Nephron progenitor cell (in vitro differentiated cells): Measurements from ENCODE around the gene MAP2K2.

Experiments used
- DNase-seq: peaks from one replicate; pipeline ENCODE4 v3.0.0; 2021
- H3K27ac Mint-ChIP-seq: 2 replicates; pipeline ENCODE4 v1.8.0; 2021; ENCODE audit warnings: mild to moderate bottlenecking, moderate library complexity, mixed read lengths
- H3K27me3 Mint-ChIP-seq: 2 replicates; pipeline ENCODE4 v1.8.0; 2021; ENCODE audit warnings: mild to moderate bottlenecking, low read depth, mixed read lengths; ENCODE audit not compliant: poor library complexity
- H3K36me3 Mint-ChIP-seq: 2 replicates; pipeline ENCODE4 v1.8.0; 2021; ENCODE audit warnings: low read depth, mixed read lengths
- H3K4me1 Mint-ChIP-seq: 2 replicates; pipeline ENCODE4 v1.8.0; 2021; ENCODE audit warnings: mixed read lengths
- H3K4me3 Mint-ChIP-seq: 2 replicates; pipeline ENCODE4 v1.8.0; 2021; ENCODE audit warnings: mild to moderate bottlenecking, moderate library complexity, mixed read lengths
- H3K9me3 Mint-ChIP-seq: 2 replicates; pipeline ENCODE4 v1.8.0; 2021; ENCODE audit warnings: mild to moderate bottlenecking, moderate library complexity, mixed read lengths
- TF ChIP-seq, protein P1 (sequence below): fragments of 200-600 bp; sonication (generic); IDR thresholded peaks from 2 replicates; pipeline ENCODE4 v1.5.0; 2021; ENCODE audit warnings: antibody characterized with exemption

The MAP2K2 gene

DNA sequence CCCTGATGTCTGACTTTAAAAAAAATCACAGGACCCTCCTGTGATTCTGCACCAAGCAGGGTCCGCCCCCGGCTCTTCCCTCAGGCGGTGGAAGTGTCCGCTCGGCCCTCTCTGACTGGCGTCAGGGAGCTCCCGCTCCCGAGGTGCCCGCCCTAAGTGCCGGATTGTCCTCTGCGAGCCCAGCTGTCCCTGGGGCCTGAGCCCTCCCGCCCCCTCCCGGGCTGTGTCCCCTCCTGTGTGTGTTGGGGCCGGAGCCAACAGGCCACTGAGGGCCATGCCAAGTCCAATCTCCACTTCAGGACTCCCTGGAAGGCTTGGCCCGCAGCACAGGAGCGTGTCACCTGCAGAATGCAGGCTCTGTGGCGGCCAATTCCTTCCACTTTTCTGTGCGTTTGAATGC is 25.4 kb downstream of the MAP2K2 start:
- TF ChIP-seq, protein P1, sequence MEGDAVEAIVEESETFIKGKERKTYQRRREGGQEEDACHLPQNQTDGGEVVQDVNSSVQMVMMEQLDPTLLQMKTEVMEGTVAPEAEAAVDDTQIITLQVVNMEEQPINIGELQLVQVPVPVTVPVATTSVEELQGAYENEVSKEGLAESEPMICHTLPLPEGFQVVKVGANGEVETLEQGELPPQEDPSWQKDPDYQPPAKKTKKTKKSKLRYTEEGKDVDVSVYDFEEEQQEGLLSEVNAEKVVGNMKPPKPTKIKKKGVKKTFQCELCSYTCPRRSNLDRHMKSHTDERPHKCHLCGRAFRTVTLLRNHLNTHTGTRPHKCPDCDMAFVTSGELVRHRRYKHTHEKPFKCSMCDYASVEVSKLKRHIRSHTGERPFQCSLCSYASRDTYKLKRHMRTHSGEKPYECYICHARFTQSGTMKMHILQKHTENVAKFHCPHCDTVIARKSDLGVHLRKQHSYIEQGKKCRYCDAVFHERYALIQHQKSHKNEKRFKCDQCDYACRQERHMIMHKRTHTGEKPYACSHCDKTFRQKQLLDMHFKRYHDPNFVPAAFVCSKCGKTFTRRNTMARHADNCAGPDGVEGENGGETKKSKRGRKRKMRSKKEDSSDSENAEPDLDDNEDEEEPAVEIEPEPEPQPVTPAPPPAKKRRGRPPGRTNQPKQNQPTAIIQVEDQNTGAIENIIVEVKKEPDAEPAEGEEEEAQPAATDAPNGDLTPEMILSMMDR: no peak
- no peaks in the 10 kb centered on the region for H3K27me3 Mint-ChIP-seq
- no peak overlapping the region for H3K27ac Mint-ChIP-seq
- H3K4me1 Mint-ChIP-seq: no peaks in the 10 kb centered on the region
- peaks cover 31% of the 10 kb centered on the region for H3K36me3 Mint-ChIP-seq
- no peak for DNase-seq
- H3K9me3 Mint-ChIP-seq: no peaks in the 10 kb centered on the region
- no peak overlapping the region for H3K4me3 Mint-ChIP-seq

DNA sequence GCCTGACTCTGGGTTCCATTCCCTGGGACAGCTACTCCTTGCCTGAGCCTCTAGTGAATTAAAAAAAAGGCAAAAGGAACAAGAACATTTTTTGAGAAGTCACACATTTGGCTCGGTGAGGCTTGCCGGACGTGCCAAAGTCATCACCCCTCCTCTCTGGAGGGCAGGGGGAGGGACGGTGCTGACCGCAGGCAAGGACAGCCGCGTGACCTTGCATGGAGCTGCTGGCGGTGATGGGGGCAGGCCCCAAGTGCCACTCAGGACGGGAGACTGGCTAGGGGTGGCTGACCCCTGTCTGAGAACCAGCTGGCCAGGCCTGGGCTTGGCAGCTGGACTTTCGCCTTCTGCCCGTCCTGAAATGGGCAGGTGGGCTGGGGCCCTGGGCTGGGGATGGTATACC is 26.4 kb downstream of the MAP2K2 start:
- H3K36me3 Mint-ChIP-seq: peaks cover 34% of the 10 kb centered on the region
- H3K27me3 Mint-ChIP-seq: no peaks in the 10 kb centered on the region
- H3K4me1 Mint-ChIP-seq: no peaks in the 10 kb centered on the region
- TF ChIP-seq, protein P1: no peak
- DNase-seq: no peak
- H3K27ac Mint-ChIP-seq: no peak overlapping the region
- H3K9me3 Mint-ChIP-seq: no peaks in the 10 kb centered on the region
- no peak overlapping the region for H3K4me3 Mint-ChIP-seq

DNA sequence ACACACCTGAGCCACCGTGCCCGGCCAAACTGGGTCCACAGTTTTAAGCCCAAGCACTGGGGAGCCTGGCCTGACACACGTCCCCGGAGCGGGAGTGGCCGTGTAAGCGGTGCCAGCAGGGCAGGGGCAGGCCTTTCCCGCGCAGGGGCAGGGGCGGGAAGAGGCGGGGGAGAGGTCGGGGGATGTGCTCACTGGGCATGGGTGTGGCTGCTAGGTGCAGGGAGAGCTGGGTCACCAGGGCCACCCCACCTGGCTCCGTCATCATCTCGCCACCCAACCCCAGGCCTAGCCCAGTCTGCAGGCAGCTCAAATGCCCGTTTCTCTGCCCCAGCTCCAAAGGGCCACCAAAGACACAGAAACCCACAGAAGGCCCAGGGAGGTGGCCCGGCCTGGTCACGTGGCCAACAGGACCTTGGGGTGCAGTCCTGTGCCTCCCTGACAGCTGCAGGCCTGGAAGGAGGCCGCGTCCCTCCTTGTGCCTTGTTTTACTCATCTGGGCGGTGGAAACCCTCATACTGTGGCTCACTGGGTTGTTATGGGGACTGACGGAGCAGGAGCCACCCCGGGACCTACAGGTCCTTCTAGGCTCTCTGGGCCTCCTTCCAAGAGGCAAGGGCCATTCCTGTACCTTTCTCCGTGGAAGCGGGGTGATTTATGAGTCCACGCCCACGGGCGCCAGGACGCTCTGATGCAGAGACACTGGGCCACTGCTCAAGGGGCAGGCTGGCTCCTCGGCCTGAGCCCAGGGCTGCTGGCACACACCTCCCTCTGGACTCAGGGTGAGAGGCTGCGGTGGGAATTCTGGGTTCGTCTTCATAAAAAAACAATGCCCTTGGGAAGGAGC is 27.7 kb downstream of the MAP2K2 start:
- Mint-ChIP-seq H3K4me3 (no peak overlapping the region), H3K9me3 (no peaks in the 10 kb centered on the region), H3K36me3 (peaks cover 34% of the 10 kb centered on the region), H3K27ac (no peak overlapping the region), H3K27me3 (no peaks in the 10 kb centered on the region), H3K4me1 (no peaks in the 10 kb centered on the region)
- DNase-seq: no peak
- TF ChIP-seq, protein P1: no peak

DNA sequence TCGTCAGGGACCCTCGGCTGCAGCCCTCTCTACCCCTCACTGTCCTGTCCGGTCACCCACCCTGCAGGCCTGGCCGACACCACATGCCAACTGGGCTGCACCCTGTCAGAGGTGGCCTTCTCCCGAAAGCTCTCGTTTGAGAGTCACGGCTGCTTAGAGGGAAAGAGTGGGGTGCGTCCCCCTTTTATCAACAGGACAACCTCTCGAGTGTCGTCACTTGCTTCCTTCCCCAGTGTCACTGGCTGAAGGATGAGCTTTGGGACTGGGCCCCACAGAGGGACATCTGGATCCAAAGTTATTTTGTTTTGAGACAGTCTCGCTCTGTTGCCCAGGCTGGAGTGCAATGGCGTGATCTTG is 28.5 kb downstream of the MAP2K2 start:
- H3K9me3 Mint-ChIP-seq: no peaks in the 10 kb centered on the region
- H3K4me3 Mint-ChIP-seq: no peak overlapping the region
- no peak overlapping the region for H3K27ac Mint-ChIP-seq
- no peaks in the 10 kb centered on the region for H3K4me1 Mint-ChIP-seq
- peaks cover 30% of the 10 kb centered on the region for H3K36me3 Mint-ChIP-seq
- H3K27me3 Mint-ChIP-seq: no peaks in the 10 kb centered on the region
- no peak for DNase-seq
- TF ChIP-seq, protein P1: no peak

DNA sequence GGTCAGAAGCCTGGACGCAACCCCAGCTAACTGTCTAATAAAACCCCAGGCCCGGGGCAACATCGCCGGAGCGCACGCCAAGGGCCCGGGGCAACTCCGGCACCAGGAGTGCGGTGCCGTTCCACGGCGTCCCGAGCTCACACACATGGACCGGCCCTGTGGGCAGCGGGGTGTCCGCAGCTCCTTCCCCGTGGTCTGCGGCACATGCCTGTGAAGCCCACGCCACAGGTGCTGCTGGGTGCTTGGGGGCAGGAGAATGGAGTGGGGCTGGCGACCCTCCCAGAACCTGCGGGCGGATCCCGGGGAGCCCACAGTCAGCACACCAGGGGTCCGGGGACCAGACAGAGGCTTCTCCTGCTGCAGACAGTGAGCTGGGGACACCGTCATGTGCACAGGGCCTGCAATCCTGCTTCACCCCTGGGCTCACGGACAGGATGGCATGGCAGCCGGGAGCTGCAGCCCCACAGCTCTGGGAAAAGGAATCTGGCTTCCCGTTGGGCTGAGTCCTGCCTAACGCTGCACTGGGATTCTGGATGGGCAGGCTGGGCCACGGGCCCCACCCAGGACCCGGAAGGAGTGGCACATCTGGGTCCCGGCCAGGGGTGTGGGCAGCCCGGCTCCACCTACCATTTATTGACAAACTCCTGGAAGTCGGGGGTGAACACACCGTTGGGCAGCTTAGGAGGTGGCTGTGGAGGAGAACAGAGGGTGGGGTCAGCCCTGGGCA is 29.0 kb downstream of the MAP2K2 start:
- no peak for DNase-seq
- Mint-ChIP-seq H3K36me3 (peaks cover 26% of the 10 kb centered on the region), H3K9me3 (no peaks in the 10 kb centered on the region), H3K4me3 (no peak overlapping the region), H3K27ac (no peak overlapping the region), H3K4me1 (no peaks in the 10 kb centered on the region), H3K27me3 (no peaks in the 10 kb centered on the region)
- TF ChIP-seq, protein P1: no peak
